Osteoblast (primary cell): ENCODE measurements around the gene TTLL10. TPM values are rescaled to one million over a fixed set of nuclear protein-coding genes. Genes with fewer than 3 reads are reported as not detected.

ENCODE experiments used
- DNase-seq: peaks from one replicate; pipeline ENCODE4 v3.0.0; 2011; ENCODE audit warnings: low spot score, mixed read lengths; ENCODE audit not compliant: insufficient read length; ENCODE audit errors: missing footprints
- H2AFZ ChIP-seq: 2 replicates; pipeline ENCODE4 v1.6.0; 2011; ENCODE audit warnings: mild to moderate bottlenecking, low read length
- H3K27ac ChIP-seq: 2 replicates; pipeline ENCODE4 v1.5.1; 2011; ENCODE audit warnings: mild to moderate bottlenecking, low read depth, low read length, moderate library complexity
- H3K27me3 ChIP-seq: 2 replicates; pipeline ENCODE4 v1.6.0; 2012; ENCODE audit warnings: mild to moderate bottlenecking, control low read depth, inconsistent platforms, low read length, moderate library complexity; ENCODE audit not compliant: insufficient read depth
- H3K36me3 ChIP-seq: 2 replicates; pipeline ENCODE4 v1.5.1; 2011; ENCODE audit warnings: mild to moderate bottlenecking, low read length, control low read depth, moderate library complexity; ENCODE audit not compliant: insufficient read depth
- H3K4me1 ChIP-seq: 2 replicates; pipeline ENCODE4 v1.5.1; 2011; ENCODE audit warnings: mild to moderate bottlenecking, low read length, control low read depth, moderate library complexity; ENCODE audit not compliant: insufficient read depth
- H3K4me2 ChIP-seq: 2 replicates; pipeline ENCODE4 v1.6.0; 2011; ENCODE audit warnings: mild to moderate bottlenecking, low read length; ENCODE audit not compliant: insufficient read depth
- H3K4me3 ChIP-seq: fragments of 200-600 bp; sonication (generic); 3 replicates; pipeline ENCODE4 v1.5.1; 2012; ENCODE audit warnings: mild to moderate bottlenecking, low read length, inconsistent platforms; ENCODE audit not compliant: insufficient read depth
- H3K79me2 ChIP-seq: 2 replicates; pipeline ENCODE4 v1.6.0; 2012; ENCODE audit warnings: mild to moderate bottlenecking, low read length, control low read depth, inconsistent platforms; ENCODE audit not compliant: insufficient read depth
- H3K9me3 ChIP-seq: 2 replicates; pipeline ENCODE4 v1.5.1; 2011; ENCODE audit warnings: low read depth, low read length, control low read depth
- H4K20me1 ChIP-seq: 2 replicates; pipeline ENCODE4 v1.6.0; 2012; ENCODE audit warnings: mild to moderate bottlenecking, low read length, control low read depth; ENCODE audit not compliant: insufficient read depth
- total RNA-seq: library from RNA; depleted of rRNA; stranded (reverse); fragments of >200 nt; gene quantifications from 2 replicates; pipeline ENCODE4 v1.2.3, GENCODE V29; 2012
- TF ChIP-seq, protein P1 (sequence below): IDR thresholded peaks from 2 replicates; pipeline ENCODE4 v1.5.1; 2011; ENCODE audit warnings: mild to moderate bottlenecking, low read depth, low read length, moderate library complexity; ENCODE audit errors: extremely low read depth

TTLL10 gene
- total RNA-seq, 1 donor: not detected

- Histone ChIP-seq H2AFZ (no peak overlapping the region), H3K4me3 (no peak overlapping the region), H3K36me3 (peaks cover 5% of the 10 kb centered on the region), H3K4me2 (no peak overlapping the region), H3K27me3 (no peaks in the 10 kb centered on the region), H4K20me1 (no peaks in the 10 kb centered on the region), H3K27ac (no peak overlapping the region), H3K9me3 (no peaks in the 10 kb centered on the region), H3K4me1 (peaks cover 10% of the 10 kb centered on the region), H3K79me2 (no peaks in the 10 kb centered on the region)
- DNase-seq: peak; percentile 95
- TF ChIP-seq, protein P1, sequence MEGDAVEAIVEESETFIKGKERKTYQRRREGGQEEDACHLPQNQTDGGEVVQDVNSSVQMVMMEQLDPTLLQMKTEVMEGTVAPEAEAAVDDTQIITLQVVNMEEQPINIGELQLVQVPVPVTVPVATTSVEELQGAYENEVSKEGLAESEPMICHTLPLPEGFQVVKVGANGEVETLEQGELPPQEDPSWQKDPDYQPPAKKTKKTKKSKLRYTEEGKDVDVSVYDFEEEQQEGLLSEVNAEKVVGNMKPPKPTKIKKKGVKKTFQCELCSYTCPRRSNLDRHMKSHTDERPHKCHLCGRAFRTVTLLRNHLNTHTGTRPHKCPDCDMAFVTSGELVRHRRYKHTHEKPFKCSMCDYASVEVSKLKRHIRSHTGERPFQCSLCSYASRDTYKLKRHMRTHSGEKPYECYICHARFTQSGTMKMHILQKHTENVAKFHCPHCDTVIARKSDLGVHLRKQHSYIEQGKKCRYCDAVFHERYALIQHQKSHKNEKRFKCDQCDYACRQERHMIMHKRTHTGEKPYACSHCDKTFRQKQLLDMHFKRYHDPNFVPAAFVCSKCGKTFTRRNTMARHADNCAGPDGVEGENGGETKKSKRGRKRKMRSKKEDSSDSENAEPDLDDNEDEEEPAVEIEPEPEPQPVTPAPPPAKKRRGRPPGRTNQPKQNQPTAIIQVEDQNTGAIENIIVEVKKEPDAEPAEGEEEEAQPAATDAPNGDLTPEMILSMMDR: no peak
Measured at GRCh38 chr1:1212780-1213344, 39.2 kb downstream of the TTLL10 start.

DNA sequence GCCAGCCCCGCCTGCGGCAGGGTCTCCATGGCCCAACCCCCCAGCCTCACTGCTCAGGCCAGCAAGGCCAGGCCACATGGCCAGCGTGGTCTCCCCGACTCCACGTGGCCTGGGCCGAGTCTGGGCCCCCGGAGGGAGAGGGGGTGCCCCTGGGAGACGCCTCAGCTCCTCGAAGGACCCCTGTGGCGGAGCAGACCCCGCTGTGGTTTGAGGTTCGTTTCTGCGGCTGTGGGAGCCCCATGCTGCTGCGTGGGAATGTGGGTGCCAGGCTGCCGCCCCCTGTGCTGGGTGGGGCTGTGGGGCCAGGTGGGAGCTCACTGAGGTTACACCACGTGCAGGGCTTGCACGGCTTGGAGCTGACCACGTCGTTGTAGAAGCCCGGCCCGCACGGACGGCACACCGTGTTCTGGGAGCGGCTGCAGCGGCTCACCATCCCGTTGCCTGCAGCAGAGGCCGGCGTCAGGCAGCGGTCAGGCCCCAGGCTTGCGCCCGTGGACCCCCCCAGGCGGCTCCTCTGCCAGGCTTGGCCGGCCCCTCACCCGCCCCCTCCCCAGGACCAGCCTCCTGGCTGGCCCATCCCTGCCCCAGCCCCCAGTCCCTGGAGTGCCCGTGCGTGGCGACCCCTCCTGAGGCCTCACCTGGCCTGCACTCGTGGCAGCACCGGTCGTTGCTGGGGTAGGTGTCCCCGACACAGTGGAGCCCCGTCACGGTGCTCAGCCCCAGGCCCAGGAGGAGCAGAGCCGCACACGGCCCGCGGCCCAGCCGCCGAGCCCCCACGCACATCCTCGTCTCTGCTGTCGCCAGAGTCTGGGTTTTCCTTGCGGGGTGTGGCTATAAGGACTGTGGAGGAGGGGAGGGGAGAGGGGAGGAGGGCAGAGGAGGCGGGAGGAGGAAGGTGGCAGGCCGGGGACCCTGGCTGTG lies 39.9 kb downstream of the TTLL10 start, which contains the start of gene TNFRSF4:
Gene TNFRSF4, minus strand, starts transcription at position 809 of the 921 bp plus-strand sequence. Its CDS starts 26 bp downstream, at position 783.
- TF ChIP-seq, protein P1: no peak
- Histone ChIP-seq H3K79me2 (no peaks in the 10 kb centered on the region), H3K36me3 (peaks cover 9% of the 10 kb centered on the region)

DNA sequence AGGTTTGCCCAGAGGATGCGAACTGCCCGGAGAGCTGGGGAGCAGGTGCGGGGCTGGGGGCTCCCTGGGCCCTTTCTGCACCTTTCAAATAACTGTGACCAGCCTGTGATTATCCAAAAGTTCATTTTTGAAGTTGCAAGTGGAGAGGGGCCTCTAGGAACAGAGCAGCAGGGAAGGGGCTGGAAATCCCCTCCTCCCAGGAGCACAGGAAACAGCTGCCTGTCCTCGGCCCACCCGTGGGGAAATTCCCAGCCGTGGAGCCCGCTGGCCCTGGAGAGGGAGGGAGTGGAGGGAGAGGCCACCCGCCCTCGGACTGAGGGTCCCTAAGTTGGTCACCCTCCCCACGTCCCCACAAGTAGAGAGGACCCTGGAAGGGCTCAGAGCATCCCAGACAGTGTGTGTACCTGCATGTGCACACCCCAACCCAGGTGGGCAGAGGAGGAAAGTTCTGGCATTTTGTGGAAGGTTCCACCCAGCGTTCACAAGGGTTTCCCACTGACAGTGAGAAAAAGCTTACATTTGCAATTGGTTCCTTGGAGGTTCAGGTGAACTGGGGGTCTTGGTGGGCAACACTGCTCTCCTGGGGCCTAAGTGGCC lies 41.5 kb downstream of the TTLL10 start:
- TF ChIP-seq, protein P1: no peak
- H3K4me1 ChIP-seq: no peaks in the 10 kb centered on the region
- H3K27me3 ChIP-seq: no peaks in the 10 kb centered on the region
- H2AFZ ChIP-seq: no peak overlapping the region
- H3K36me3 ChIP-seq: peaks cover 11% of the 10 kb centered on the region
- DNase-seq: peak; percentile 91
- no peaks in the 10 kb centered on the region for H3K9me3 ChIP-seq
- no peaks in the 10 kb centered on the region for H3K79me2 ChIP-seq
- H4K20me1 ChIP-seq: peaks cover 8% of the 10 kb centered on the region
- H3K27ac ChIP-seq: no peak overlapping the region
- no peak overlapping the region for H3K4me3 ChIP-seq
- H3K4me2 ChIP-seq: no peak overlapping the region

More for the DNA sequence above, 39.9 kb downstream of the TTLL10 start, which contains the start of gene TNFRSF4:
- DNase-seq: peak; percentile 91
- Histone ChIP-seq H3K4me3 (no peak within 1 kb of the TSS), H3K4me1 (peaks cover 6% of the 10 kb centered on the region), H2AFZ (no peak within 1 kb of the TSS), H4K20me1 (no peaks in the 10 kb centered on the region), H3K27me3 (no peaks in the 10 kb centered on the region), H3K27ac (no peak within 1 kb of the TSS), H3K4me2 (no peak within 1 kb of the TSS), H3K9me3 (no peaks in the 10 kb centered on the region)
